GM19035 (cell line): ENCODE measurements around the gene GSTM4.
"Not testable (repeated sequence)": the region's sequence is repeated elsewhere in the genome, so short reads cannot be mapped to it uniquely, and the experiment has no call there.

Experiments
- ATAC-seq: cut with Tn5 transposase; IDR thresholded peaks from one replicate; pipeline ENCODE4 v1.9.1; 2021; ENCODE audit not compliant: unreplicated experiment

The GSTM4 gene

GRCh38 chr1:109697861-109698260 is 42.0 kb downstream of the GSTM4 start:
- ATAC-seq: not testable (repeated sequence)

DNA sequence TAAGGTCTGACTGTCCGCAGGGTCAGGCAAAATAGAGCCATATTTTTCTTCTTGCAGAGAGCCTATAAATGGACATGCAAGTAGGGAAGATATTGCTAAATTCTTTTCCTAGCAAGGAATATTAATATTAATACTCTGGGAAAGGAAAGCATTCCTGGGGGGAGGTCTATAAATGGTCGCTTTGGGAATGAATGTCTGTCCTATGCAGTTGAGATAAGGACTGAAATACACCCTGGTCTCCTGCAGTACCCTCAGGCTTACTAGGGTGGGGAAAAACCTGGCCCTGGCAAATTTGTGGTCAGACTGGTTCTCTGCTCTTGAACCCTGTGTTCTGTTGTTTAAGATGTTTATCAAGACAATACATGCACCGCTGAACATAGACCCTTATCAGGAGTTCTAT is 47.0 kb downstream of the GSTM4 start:
- ATAC-seq: not testable (repeated sequence)

DNA sequence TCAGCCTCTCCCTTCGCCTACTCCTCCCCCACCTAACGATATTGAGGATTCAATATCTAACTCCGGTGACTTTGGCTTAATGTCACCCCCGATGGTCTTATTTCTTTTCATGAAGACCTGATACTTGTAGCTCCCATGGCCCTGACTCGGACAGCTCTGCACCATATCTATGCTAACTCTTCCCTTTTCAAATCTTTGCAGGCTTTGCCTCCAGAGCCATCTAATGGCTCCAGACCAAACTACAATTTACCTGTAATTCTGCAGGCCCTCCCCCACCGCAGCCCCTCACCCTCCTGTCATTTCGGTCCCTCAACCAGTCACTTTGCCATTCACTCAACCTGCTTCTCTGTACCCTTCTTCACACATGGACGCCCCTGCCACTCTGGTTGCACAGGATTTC is 48.3 kb downstream of the GSTM4 start:
- no peak for ATAC-seq

DNA sequence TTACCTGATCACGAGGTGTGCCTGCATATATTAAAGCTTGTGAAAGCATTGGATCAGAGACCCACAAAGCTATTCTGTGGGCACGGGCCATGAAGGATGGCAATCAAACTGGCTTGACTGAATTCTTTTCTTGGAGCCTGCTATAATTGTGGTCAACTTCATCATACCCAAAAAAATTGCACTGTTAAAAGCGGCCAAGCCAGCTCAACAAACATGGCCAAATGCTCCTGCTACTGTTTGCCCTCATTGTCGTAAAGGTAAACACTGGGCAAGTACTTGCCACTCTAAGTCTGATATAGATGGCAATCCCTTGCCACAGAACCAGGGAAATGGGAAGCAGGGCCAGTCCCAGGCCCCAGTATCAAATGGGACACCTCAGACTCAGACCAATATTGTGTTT is 49.5 kb downstream of the GSTM4 start:
- no peak for ATAC-seq

- ATAC-seq: not testable (repeated sequence)
Observed at GRCh38 chr1:109708949-109709348, 53.0 kb downstream of the GSTM4 start.

GRCh38 chr1:109709822-109710221 is 53.9 kb downstream of the GSTM4 start:
- ATAC-seq: not testable (repeated sequence)
